Neural cell (in vitro differentiated cells): Measurements from ENCODE around the gene RIPOR2. TPM values are rescaled to one million over a fixed set of nuclear protein-coding genes. Genes with fewer than 3 reads are reported as not detected.

Experiments used
- H2AFZ ChIP-seq: fragments of 200-600, 300-800 bp; sonication (generic), shearing (Covaris generic); 2 replicates; pipeline ENCODE4 v1.6.0; 2014; ENCODE audit warnings: low read depth, mild to moderate bottlenecking, antibody characterized with exemption, low read length, moderate library complexity
- H3F3A ChIP-seq: fragments of 200-600 bp; shearing (Covaris generic); 2 replicates; pipeline ENCODE4 v1.6.1; 2016; ENCODE audit warnings: mild to moderate bottlenecking, moderate library complexity, mixed read lengths, antibody characterized with exemption, low read length; ENCODE audit not compliant: insufficient read depth, poor library complexity, severe bottlenecking
- H3K27ac ChIP-seq: fragments of 200-600, 300-800 bp; sonication (generic), shearing (Covaris generic); 2 replicates; pipeline ENCODE4 v1.5.1; 2014; ENCODE audit warnings: mild to moderate bottlenecking, low read length, moderate library complexity
- H3K27me3 ChIP-seq: fragments of 300-800, 200-600 bp; sonication (generic), shearing (Covaris generic); 2 replicates; pipeline ENCODE4 v1.6.0; 2014; ENCODE audit warnings: mild to moderate bottlenecking, low read depth, low read length, moderate library complexity; ENCODE audit not compliant: insufficient read depth
- H3K36me3 ChIP-seq: fragments of 300-800, 200-600 bp; sonication (generic), shearing (Covaris generic); 2 replicates; pipeline ENCODE4 v1.5.1; 2014; ENCODE audit warnings: mild to moderate bottlenecking, antibody characterized with exemption, low read length, moderate library complexity; ENCODE audit not compliant: insufficient read depth
- H3K4me2 ChIP-seq: fragments of 300-800, 200-600 bp; sonication (generic), shearing (Covaris generic); 2 replicates; pipeline ENCODE4 v1.6.0; 2014; ENCODE audit warnings: mild to moderate bottlenecking, low read length
- H3K4me3 ChIP-seq: fragments of 300-800, 200-600 bp; sonication (generic), shearing (Covaris generic); 2 replicates; pipeline ENCODE4 v1.5.1; 2014; ENCODE audit warnings: mild to moderate bottlenecking, low read length, moderate library complexity
- H3K79me2 ChIP-seq: fragments of 200-600 bp; shearing (Covaris generic); replicated peaks from 2 replicates; pipeline ENCODE4 v1.6.0; 2014; ENCODE audit warnings: mild to moderate bottlenecking, low read length, moderate library complexity; ENCODE audit not compliant: insufficient read depth
- H3K9ac ChIP-seq: fragments of 300-800, 200-600 bp; sonication (generic), shearing (Covaris generic); 2 replicates; pipeline ENCODE4 v1.6.1; 2016; ENCODE audit warnings: mild to moderate bottlenecking, low read length, mixed read lengths
- H3K9me2 ChIP-seq: fragments of 200-600 bp; shearing (Covaris generic); 2 replicates; pipeline ENCODE4 v1.6.1; 2016; ENCODE audit warnings: mild to moderate bottlenecking, low read length, mixed read lengths; ENCODE audit not compliant: insufficient read depth
- H3K9me3 ChIP-seq: fragments of 200-600, 300-800 bp; sonication (generic), shearing (Covaris generic); 2 replicates; pipeline ENCODE4 v1.6.1; 2016; ENCODE audit warnings: mild to moderate bottlenecking, mixed run types, low read length, moderate library complexity, mixed read lengths
- H4K20me1 ChIP-seq: fragments of 200-600 bp; shearing (Covaris generic); 2 replicates; pipeline ENCODE4 v1.6.1; 2016; ENCODE audit warnings: mild to moderate bottlenecking, mixed run types; ENCODE audit not compliant: insufficient read depth
- CTCF ChIP-seq: fragments of 450-650 bp; IDR thresholded peaks from 2 replicates; pipeline ENCODE4 v1.5.1; 2014; ENCODE audit warnings: antibody characterized with exemption, mild to moderate bottlenecking, moderate library complexity; ENCODE audit not compliant: poor library complexity, severe bottlenecking
- EP300 ChIP-seq: fragments of 450-650 bp; conservative IDR thresholded peaks from 2 replicates; pipeline ENCODE4 v1.6.1; 2014; ENCODE audit warnings: antibody characterized with exemption, mild to moderate bottlenecking, moderate library complexity; ENCODE audit not compliant: poor library complexity, severe bottlenecking
- EZH2 ChIP-seq: fragments of 200-600, 300-800 bp; shearing (Covaris generic), sonication (generic); IDR thresholded peaks from 2 replicates; pipeline ENCODE4 v1.6.1; 2014; ENCODE audit warnings: antibody characterized with exemption, low read length, borderline replicate concordance, mild to moderate bottlenecking; ENCODE audit not compliant: insufficient read depth, poor library complexity, severe bottlenecking
- MXI1 ChIP-seq: fragments of 450-650 bp; conservative IDR thresholded peaks from 2 replicates; pipeline ENCODE4 v1.6.1; 2014; ENCODE audit warnings: antibody characterized with exemption, mild to moderate bottlenecking; ENCODE audit not compliant: poor library complexity, severe bottlenecking
- POLR2AphosphoS5 ChIP-seq: IDR thresholded peaks from 2 replicates; pipeline ENCODE4 v1.6.1; 2012
- RAD21 ChIP-seq: fragments of 450-650 bp; conservative IDR thresholded peaks from 2 replicates; pipeline ENCODE4 v1.6.1; 2014; ENCODE audit warnings: antibody characterized with exemption, mild to moderate bottlenecking, moderate library complexity
- REST ChIP-seq: IDR thresholded peaks from 2 replicates; pipeline ENCODE4 v1.6.1; 2012; ENCODE audit warnings: borderline replicate concordance
- SMC3 ChIP-seq: fragments of 450-650 bp; conservative IDR thresholded peaks from 2 replicates; pipeline ENCODE4 v1.6.1; 2014; ENCODE audit warnings: antibody characterized with exemption, mild to moderate bottlenecking, moderate library complexity; ENCODE audit not compliant: poor library complexity
- TAF1 ChIP-seq: IDR thresholded peaks from 2 replicates; pipeline ENCODE4 v1.6.1; 2012; ENCODE audit warnings: low read depth
- polyA plus RNA-seq: library from polyadenylated mRNA; depleted of rRNA; stranded (reverse); fragments of >200 nt; gene quantifications from 2 replicates; pipeline ENCODE4 v1.2.3, GENCODE V29; 2014

The RIPOR2 gene
- polyA plus RNA-seq, 1 donor from 2014 or later, result 83.8 TPM

DNA sequence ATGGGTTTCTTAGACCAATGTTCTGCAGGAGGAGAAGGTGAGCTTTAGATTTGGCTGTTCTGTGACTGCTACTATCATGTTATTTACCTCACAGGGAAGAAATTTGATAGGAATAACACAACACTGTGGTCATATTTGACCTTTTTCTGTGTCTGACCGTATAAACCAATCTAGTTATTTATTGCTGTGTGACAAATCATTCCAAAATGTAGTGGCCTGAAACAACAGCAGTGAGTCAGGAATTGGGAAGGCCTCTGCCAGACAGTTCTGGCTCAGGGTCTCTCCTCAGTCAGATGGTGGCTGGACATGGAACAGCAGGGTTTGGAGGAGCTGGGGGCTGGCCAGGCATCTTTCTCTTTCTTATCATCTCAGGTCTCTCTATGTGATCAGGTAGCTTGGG, 33.0 kb downstream of the RIPOR2 start:
- no peaks in the 10 kb centered on the region for H3F3A ChIP-seq
- H3K27ac ChIP-seq, result no peak overlapping the region
- no peaks in the 10 kb centered on the region for H4K20me1 ChIP-seq
- no peak overlapping the region for H3K4me2 ChIP-seq
- no peak overlapping the region for H2AFZ ChIP-seq
- H3K9me3 ChIP-seq, result peaks cover 6% of the 10 kb centered on the region
- peaks cover 66% of the 10 kb centered on the region for H3K79me2 ChIP-seq
- H3K9me2 ChIP-seq, result no peaks in the 10 kb centered on the region
- H3K4me3 ChIP-seq, result no peak overlapping the region
- H3K9ac ChIP-seq, result no peak overlapping the region
- no peaks in the 10 kb centered on the region for H3K27me3 ChIP-seq
- peaks cover 5% of the 10 kb centered on the region for H3K36me3 ChIP-seq
- TF ChIP-seq POLR2AphosphoS5, result no peak
- TF ChIP-seq SMC3, result no peak
- no peak for TF ChIP-seq MXI1
- TF ChIP-seq CTCF, result no peak
- TF ChIP-seq TAF1, result no peak
- TF ChIP-seq REST, result no peak
- TF ChIP-seq EP300, result no peak
- no peak for TF ChIP-seq RAD21
- no peak for TF ChIP-seq EZH2

- TF ChIP-seq EP300 (no peak), REST (no peak), RAD21 (no peak), MXI1 (no peak), CTCF (no peak), EZH2 (no peak), POLR2AphosphoS5 (no peak), TAF1 (no peak), SMC3 (no peak)
- no peak overlapping the region for H3K27ac ChIP-seq
Observed at GRCh38 chr6:24901698-24902328, 33.9 kb downstream of the RIPOR2 start.

More at GRCh38 chr6:24901698-24902328, 33.9 kb downstream of the RIPOR2 start:
- H3K4me3 ChIP-seq, result no peak overlapping the region
- H3K9ac ChIP-seq, result no peak overlapping the region
- no peaks in the 10 kb centered on the region for H4K20me1 ChIP-seq
- no peak overlapping the region for H3K4me2 ChIP-seq
- no peaks in the 10 kb centered on the region for H3K27me3 ChIP-seq
- H3K79me2 ChIP-seq, result peaks cover 62% of the 10 kb centered on the region
- no peak overlapping the region for H2AFZ ChIP-seq
- no peaks in the 10 kb centered on the region for H3F3A ChIP-seq
- H3K9me3 ChIP-seq, result peaks cover 6% of the 10 kb centered on the region
- no peaks in the 10 kb centered on the region for H3K9me2 ChIP-seq
- H3K36me3 ChIP-seq, result peaks cover 5% of the 10 kb centered on the region
